DND-41 (cell line): ENCODE measurements around the gene LSS.

Experiments used
- EZH2 ChIP-seq: IDR thresholded peaks from 3 replicates; pipeline ENCODE4 v1.6.1; 2012; ENCODE audit warnings: borderline replicate concordance, low read depth, mild to moderate bottlenecking, moderate library complexity, low read length, inconsistent platforms; ENCODE audit not compliant: severe bottlenecking
- TF ChIP-seq, protein P1 (sequence below): IDR thresholded peaks from 2 replicates; pipeline ENCODE4 v1.5.1; 2012; ENCODE audit warnings: borderline replicate concordance, low read length, moderate library complexity, mild to moderate bottlenecking; ENCODE audit not compliant: poor library complexity, severe bottlenecking; ENCODE audit errors: extremely low read depth

DNA sequence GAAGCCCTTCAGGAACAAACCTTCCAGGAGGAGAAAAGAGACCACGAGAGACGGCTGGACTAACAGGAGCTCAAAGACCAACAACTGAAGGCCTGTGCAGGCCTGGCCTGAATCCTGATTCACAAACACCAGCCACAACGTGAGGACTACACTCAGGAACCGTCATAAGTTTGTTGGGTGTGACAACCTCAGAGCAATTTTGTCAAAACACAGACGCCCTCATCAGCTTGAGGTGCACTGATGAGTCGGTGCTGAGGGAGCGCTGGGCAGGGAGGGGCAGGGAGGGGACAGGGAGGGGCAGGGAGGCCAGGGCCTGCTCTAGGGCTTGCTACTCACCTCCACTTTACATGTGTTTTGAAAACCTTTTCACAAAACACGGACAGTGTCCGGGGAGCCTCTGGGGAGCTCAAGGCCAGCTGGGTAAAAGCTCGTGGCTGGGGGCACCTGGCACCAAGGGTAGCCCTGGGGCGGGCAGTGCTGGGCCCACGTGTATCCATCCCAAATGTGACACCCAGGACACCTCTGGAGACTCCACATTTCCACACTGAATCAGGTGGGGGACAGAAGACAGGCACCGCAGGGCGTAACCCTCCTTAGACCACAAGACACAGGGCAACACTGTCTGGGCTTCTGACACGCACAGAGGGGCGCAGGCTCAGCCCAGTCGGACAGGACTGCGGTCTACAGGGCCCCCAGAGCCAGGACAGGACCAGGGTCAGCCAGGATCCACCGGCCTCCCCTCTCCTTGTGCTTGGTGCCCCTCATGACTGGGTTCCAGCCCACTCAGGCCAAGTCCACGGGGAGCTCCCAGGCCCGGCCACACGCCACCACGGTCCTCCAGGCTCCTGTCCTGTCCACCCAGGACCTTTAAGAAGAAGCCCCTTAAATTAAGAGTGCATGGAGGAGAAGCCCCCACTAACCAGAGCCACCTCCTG is 16.5 kb downstream of the LSS start:
- TF ChIP-seq, protein P1, sequence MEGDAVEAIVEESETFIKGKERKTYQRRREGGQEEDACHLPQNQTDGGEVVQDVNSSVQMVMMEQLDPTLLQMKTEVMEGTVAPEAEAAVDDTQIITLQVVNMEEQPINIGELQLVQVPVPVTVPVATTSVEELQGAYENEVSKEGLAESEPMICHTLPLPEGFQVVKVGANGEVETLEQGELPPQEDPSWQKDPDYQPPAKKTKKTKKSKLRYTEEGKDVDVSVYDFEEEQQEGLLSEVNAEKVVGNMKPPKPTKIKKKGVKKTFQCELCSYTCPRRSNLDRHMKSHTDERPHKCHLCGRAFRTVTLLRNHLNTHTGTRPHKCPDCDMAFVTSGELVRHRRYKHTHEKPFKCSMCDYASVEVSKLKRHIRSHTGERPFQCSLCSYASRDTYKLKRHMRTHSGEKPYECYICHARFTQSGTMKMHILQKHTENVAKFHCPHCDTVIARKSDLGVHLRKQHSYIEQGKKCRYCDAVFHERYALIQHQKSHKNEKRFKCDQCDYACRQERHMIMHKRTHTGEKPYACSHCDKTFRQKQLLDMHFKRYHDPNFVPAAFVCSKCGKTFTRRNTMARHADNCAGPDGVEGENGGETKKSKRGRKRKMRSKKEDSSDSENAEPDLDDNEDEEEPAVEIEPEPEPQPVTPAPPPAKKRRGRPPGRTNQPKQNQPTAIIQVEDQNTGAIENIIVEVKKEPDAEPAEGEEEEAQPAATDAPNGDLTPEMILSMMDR = no peak
- TF ChIP-seq EZH2 = no peak
